Stimulated activated CD8-positive, alpha-beta memory T cell treated with anti-CD3 and anti-CD28 coated beads, Interleukin-12 subunit alpha, Interleukin-12 subunit beta, amount 100 ng/mL, for 4 hours (primary cell): ENCODE measurements around the gene MDH2.
"Not testable (repeated sequence)": the region's sequence is repeated elsewhere in the genome, so short reads cannot be mapped to it uniquely, and the experiment has no call there.

ENCODE experiments used
- DNase-seq: peaks from one replicate; pipeline ENCODE4 v3.0.0-alpha.2; 2020; ENCODE audit warnings: low read depth

MDH2 gene

DNA sequence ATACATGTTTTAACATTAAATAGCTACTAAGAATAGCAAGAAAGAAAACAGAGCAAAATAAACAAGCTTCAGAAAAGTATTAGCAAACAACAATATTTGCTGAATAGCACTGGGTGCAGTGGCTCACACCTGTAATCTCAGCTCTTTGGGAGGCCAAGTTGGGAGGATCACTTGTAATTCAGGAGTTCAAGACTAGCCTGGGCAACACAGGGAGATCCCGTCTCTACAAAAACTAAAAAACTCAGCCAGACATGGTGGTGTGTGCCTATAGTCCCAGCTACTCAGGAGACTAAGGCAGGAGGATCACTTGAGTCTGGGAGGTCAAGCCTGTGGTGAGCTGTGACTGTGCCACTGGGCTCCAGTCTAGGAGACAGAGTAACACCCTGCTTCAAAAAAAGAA, 66.8 kb downstream of the MDH2 start:
- not testable (repeated sequence) for DNase-seq
